Activated T-helper 1 cell treated with anti-CD3 and anti-CD28 coated beads, Interleukin-2, amount 50 U/mL, for 16 hours (primary cell): ENCODE results near the gene STARD13.
"Not testable (repeated sequence)": the region's sequence is repeated elsewhere in the genome, so short reads cannot be mapped to it uniquely, and the experiment has no call there.

ENCODE experiments used
- DNase-seq, 2 donors: peaks; one replicate each; pipeline ENCODE4 v3.0.0-alpha.2; 2020; ENCODE audit warnings: low read depth in 1 of 2, low spot score in 1 of 2

Gene STARD13

GRCh38 chr13:33257841-33258807 lies 27.4 kb downstream of the STARD13 start:
- DNase-seq = no peak

GRCh38 chr13:33256148-33256840 lies 29.3 kb downstream of the STARD13 start:
- DNase-seq = no peak

GRCh38 chr13:33252135-33252534 lies 33.4 kb downstream of the STARD13 start:
- DNase-seq = no peak

DNA sequence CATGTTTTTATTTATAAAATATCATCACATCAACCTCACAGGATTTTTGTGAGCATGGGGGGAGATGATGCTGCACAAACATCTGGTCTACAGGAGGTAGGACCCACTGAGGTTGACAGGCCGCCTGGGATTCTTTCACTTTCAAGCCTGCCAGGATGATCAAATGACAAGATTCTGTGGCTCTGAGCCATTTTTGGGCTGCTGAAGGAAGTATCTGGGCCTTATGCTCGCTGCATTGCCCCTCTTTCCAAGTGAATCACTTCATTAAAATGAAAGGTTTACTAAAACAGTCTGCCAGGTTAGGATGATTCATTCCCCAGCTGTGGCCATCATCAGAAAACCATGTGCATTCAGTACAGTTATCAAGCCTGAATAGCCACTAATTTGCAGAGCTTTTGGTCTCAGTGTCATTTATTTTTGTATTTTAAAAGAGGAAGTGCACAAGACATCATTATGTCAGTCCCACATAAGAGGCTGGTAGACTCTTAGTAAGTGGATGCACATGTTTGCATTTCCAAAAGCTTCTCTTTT lies 34.4 kb downstream of the STARD13 start:
- DNase-seq = no peak

GRCh38 chr13:33250609-33251008 lies 34.9 kb downstream of the STARD13 start:
- DNase-seq = no peak

DNA sequence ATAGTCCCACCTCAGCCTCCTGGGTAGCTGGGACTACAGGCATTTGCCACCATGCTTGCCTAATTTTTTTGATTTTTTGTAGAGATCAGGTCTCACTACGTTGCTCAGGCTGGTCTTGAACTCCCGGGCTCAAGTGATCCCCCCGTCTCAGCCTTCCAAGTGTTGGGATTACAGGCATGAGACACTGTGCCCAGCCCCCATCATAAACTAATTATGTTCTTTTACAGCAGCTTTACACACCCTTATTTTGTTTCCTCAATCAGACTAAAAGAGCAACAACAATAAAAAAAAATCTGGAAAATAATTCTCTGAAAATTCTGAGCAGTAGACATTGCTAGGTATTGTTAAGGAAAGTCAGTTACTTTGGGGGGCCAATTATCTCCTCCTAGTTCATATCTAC lies 35.7 kb downstream of the STARD13 start:
- DNase-seq = no peak

DNA sequence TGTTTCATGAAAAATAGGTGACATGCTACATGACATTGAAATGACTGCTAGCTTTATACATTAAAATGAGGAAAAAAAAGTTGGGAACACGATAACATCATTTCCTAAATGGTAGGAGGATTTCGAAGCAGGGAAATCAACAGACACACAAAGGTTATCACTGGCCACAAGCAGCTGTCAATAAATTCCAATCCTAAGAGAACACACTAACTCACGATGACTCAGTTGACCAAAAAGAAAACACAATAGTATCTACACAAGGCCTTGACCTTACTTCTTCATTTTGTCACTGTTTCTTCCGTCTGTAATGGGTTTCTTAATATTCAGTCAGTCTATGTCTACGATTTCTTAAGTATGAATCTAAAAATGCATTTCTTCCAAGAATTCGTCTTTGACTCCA lies 36.5 kb downstream of the STARD13 start:
- DNase-seq = no peak

- no peak for DNase-seq
These were observed 39.9 kb downstream of the STARD13 start for GRCh38 chr13:33245505-33246158.

DNA sequence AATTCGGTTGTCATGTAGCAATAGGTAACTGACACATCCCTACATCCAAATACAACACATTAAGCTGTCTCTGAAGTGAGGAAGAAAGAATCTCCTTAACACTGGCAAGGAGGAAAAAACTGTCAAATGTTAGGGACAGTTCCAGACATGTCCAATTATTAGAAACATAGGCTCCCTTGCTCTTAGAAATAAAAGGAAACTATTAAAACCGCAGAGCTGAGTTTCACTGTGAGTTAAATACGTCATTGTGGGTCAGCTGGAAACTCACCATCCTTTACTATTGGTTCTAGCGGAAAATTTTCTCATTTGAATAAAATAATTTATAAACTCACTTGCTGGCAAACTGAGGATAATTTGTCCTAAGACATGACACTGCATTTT lies 40.7 kb downstream of the STARD13 start:
- DNase-seq = no peak

GRCh38 chr13:33244210-33244906 lies 41.2 kb downstream of the STARD13 start:
- DNase-seq = no peak

GRCh38 chr13:33242984-33243617 lies 42.5 kb downstream of the STARD13 start:
- no peak for DNase-seq

DNA sequence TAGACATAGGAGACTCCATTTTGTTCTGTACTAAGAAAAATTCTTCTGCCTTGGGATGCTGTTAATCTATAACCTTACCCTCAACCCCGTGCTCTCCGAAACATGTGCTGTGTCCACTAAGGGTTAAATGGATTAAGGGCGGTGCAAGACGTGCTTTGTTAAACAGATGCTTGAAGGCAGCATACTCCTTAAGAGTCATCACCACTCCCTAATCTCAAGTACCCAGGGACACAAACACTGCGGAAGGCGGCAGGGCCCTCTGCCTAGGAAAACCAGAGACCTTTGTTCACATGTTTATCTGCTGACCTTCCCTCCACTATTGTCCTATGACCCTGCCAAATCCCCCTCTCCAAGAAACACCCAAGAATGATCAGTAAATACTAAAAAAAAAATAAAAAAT lies 43.2 kb downstream of the STARD13 start:
- DNase-seq = not testable (repeated sequence)

DNA sequence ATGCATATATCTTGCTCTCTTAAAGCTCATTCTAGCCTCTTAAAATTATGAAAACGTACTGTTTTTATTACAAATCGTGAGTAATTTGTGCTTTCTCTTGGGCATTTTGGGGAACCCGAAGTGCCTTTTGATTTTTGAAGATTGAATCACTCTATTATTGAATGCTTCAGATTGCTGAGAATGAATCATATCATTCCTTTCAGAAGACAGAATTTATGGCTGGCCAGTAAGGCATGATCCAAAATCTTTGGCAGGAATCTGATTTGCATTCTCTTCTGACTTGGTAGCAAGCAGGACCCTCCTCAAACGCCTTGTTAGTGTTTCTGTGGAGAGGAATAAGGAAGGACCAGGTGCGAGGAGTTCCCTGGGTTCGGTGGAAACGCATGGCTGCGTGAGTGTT lies 49.5 kb downstream of the STARD13 start:
- DNase-seq = no peak

DNA sequence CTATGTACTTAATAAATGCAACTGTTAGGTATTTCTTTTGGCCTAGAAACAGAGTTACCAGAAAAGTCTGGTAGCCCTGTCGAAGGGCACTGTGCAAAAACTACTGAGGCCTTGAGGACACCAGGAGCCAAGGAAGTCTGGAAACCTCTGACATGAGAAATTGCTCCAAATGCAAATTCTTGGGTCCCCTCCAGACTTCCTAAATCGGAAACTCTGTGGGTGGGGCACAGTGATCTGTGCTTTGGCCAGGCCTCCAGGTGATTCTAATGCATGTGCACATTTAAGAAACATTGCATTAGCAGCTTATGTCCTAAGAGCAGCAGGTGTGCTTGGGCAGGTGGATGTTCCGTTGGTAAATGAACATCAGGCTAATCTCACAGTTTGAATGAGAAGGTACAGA lies 50.0 kb downstream of the STARD13 start:
- no peak for DNase-seq

DNA sequence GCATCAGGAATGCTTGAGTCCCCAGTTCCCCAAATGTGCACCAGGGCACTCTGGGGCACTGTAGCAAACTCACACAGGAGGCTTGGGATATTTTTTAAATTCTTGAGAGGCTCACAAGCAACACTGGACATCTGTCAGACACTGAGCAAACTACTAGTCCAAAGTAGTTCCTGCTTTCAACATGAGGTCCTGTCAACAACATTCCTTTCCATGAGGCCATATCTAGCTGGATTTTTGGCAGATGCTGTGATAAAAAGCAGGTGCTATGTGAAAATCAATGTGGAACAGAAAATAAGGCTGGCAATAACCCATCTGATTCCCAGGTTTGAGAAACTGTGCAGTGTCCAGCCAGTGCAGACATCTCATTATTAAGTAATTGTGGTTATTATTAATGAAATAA lies 50.5 kb downstream of the STARD13 start:
- DNase-seq = no peak

GRCh38 chr13:33233547-33233946 lies 52.0 kb downstream of the STARD13 start:
- DNase-seq = no peak

DNA sequence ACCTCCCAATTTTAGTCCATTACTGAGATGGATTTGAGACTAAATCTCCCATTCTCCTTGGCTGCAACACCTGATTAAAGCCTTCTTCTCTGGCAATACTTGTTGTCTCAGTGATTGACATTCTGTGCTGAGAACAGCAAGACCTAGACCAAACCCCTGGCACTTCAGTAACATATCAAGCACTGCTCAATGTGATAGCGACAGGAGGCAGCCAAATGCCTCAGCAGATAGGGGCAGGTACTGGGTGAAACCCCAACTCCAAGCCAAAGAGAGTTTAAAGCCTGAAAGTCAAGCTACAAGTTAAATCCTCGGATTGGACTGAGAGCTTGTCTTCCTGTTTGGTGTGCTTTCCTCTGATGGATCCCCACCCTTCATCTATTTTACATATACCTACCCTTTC lies 52.7 kb downstream of the STARD13 start:
- DNase-seq = no peak

- DNase-seq = no peak
These were observed 54.2 kb downstream of the STARD13 start for GRCh38 chr13:33231339-33231738.

- DNase-seq = no peak
These were observed 55.2 kb downstream of the STARD13 start for GRCh38 chr13:33230178-33230881.
